A549 (cell line): ENCODE data around the gene SEZ6L2. TPM values are rescaled to one million over a fixed set of nuclear protein-coding genes. Genes with fewer than 3 reads are reported as not detected.

Source experiments
- ATAC-seq, 2 experiments: fragments of 200-7000 bp in 1 of 2; fragments of >200 bp in 1 of 2; cut with Nextera tagmentation in 1 of 2; cut with Tn5 transposase in 1 of 2; 3 replicates each; pipeline versions ENCODE4 v1.8.0 to v1.9.1; 2018 to 2020; ENCODE audit warnings: mild to moderate bottlenecking in 1 of 2, moderate library complexity in 1 of 2
- CTCF ChIA-PET: fragments of 300-600 bp; sonication (Branson Sonifier 250); formaldehyde crosslinking; extraction: SDS; loops from one replicate; lab custom pipeline; 2021; ENCODE audit warnings: antibody characterized with exemption, inconsistent platforms; lab: Yijun Ruan, JAX
- POLR2A ChIA-PET: fragments of 350-600 bp; formaldehyde crosslinking; extraction: SDS; loops from one replicate; lab custom pipeline; 2021; ENCODE audit warnings: antibody characterized with exemption, inconsistent platforms; lab: Yijun Ruan, JAX
- DNase-seq, 2 experiments: peaks; one replicate each; pipeline versions ENCODE4 v3.0.0 to v3.0.0-alpha.2; 2011 to 2016; ENCODE audit warnings: low read depth in 1 of 2, low spot score in 1 of 2
- FAIRE-seq: peaks from 2 replicates; lab custom pipeline; 2011; peaks lifted over from hg19 to GRCh38; lab: Jason Lieb, UNC
- H3K27ac ChIP-seq, 2 experiments: fragments of >200 bp; sonication (Bioruptor Twin); formaldehyde crosslinking; 3 replicates each; pipeline ENCODE4 v1.5.1; 2016 to 2017
- H3K4me1 ChIP-seq: fragments of >200 bp; sonication (Bioruptor Twin); formaldehyde crosslinking; 3 replicates; pipeline ENCODE4 v1.6.1; 2016
- H3K4me2 ChIP-seq: fragments of >200 bp; sonication (Bioruptor Twin); formaldehyde crosslinking; 3 replicates; pipeline ENCODE4 v1.6.1; 2016
- H3K4me3 ChIP-seq: fragments of >200 bp; sonication (Bioruptor Twin); formaldehyde crosslinking; 3 replicates; pipeline ENCODE4 v1.5.1; 2016
- H3K9me3 ChIP-seq: fragments of >200 bp; sonication (Bioruptor Twin); formaldehyde crosslinking; 3 replicates; pipeline ENCODE4 v1.6.1; 2016
- BCL3 ChIP-seq: fragments of >200 bp; sonication (Bioruptor Twin); formaldehyde crosslinking; IDR thresholded peaks from 3 replicates; pipeline ENCODE4 v1.6.1; 2016
- BHLHE40 ChIP-seq: IDR thresholded peaks from 2 replicates; pipeline ENCODE4 v1.6.1; 2012; ENCODE audit warnings: low read depth, low read length, inconsistent platforms
- CBX2 ChIP-seq: fragments of 200-600 bp; sonication (generic); IDR thresholded peaks from 2 replicates; pipeline ENCODE4 v1.6.1; 2016; ENCODE audit warnings: low read depth, mild to moderate bottlenecking, borderline replicate concordance
- CHD4 ChIP-seq: fragments of 200-600 bp; sonication (generic); IDR thresholded peaks from 2 replicates; pipeline ENCODE4 v1.6.1; 2016; ENCODE audit warnings: antibody characterized with exemption, mild to moderate bottlenecking, borderline replicate concordance
- CTCF ChIP-seq: fragments of >200 bp; sonication (Bioruptor Twin); formaldehyde crosslinking; IDR thresholded peaks from 3 replicates; pipeline ENCODE4 v1.5.1; 2016
- E2F6 ChIP-seq: IDR thresholded peaks from 2 replicates; pipeline ENCODE4 v1.6.1; 2012; ENCODE audit warnings: low read depth, borderline replicate concordance
- EHF ChIP-seq: fragments of 250-450 bp; sonication (Bioruptor Pico); IDR thresholded peaks from 2 replicates; pipeline ENCODE4 v1.5.0; 2020; ENCODE audit warnings: mild to moderate bottlenecking
- EHMT2 ChIP-seq: fragments of 200-600 bp; sonication (generic); IDR thresholded peaks from 2 replicates; pipeline ENCODE4 v1.6.1; 2016; ENCODE audit warnings: antibody characterized with exemption, low read depth, mild to moderate bottlenecking, moderate library complexity
- FOSL2 ChIP-seq, 2 experiments: fragments of 450-650 bp in 1 of 2; fragments of >200 bp in 1 of 2; sonication (Bioruptor Twin) in 1 of 2; formaldehyde crosslinking; IDR thresholded peaks; 2 replicates each; pipeline versions ENCODE4 v1.5.0 to v1.6.1; 2016 to 2020; ENCODE audit warnings: mild to moderate bottlenecking in 1 of 2, moderate library complexity in 1 of 2
- FOXS1 ChIP-seq: fragments of 250-450 bp; sonication (Bioruptor Pico); IDR thresholded peaks from 2 replicates; pipeline ENCODE4 v1.5.0; 2020; ENCODE audit warnings: mild to moderate bottlenecking, moderate library complexity
- GATA3 ChIP-seq: IDR thresholded peaks from 2 replicates; pipeline ENCODE4 v1.6.1; 2012; ENCODE audit warnings: borderline replicate concordance
- HEYL ChIP-seq: fragments of 250-450 bp; sonication (Bioruptor Pico); IDR thresholded peaks from 2 replicates; pipeline ENCODE4 v1.8.0; 2021; ENCODE audit warnings: mild to moderate bottlenecking, moderate library complexity
- HMGXB4 ChIP-seq: fragments of 250-450 bp; sonication (Bioruptor Pico); IDR thresholded peaks from 2 replicates; pipeline ENCODE4 v1.5.0; 2021; ENCODE audit warnings: mild to moderate bottlenecking, moderate library complexity, borderline replicate concordance
- HOXA7 ChIP-seq: fragments of 250-450 bp; sonication (Bioruptor Pico); IDR thresholded peaks from 2 replicates; pipeline ENCODE4 v1.5.0; 2020; ENCODE audit warnings: mild to moderate bottlenecking, moderate library complexity
- HOXB5 ChIP-seq: fragments of 250-450 bp; sonication (Bioruptor Pico); IDR thresholded peaks from 2 replicates; pipeline ENCODE4 v1.5.0; 2020; ENCODE audit warnings: mild to moderate bottlenecking, moderate library complexity
- JUN ChIP-seq, 2 experiments: fragments of >200 bp; sonication (Bioruptor Twin); formaldehyde crosslinking; IDR thresholded peaks; 2 replicates in 1 of 2; 3 replicates in 1 of 2; pipeline ENCODE4 v1.6.1; 2016 to 2017
- JUNB ChIP-seq: fragments of >200 bp; sonication (Bioruptor Twin); formaldehyde crosslinking; IDR thresholded peaks from 2 replicates; pipeline ENCODE4 v1.6.1; 2016
- MAFK ChIP-seq: fragments of 450-650 bp; IDR thresholded peaks from 2 replicates; pipeline ENCODE4 v1.6.1; 2014; ENCODE audit not compliant: partially characterized antibody
- MAX ChIP-seq: IDR thresholded peaks from 2 replicates; pipeline ENCODE4 v1.6.1; 2012
- MYC ChIP-seq: IDR thresholded peaks from 2 replicates; pipeline ENCODE4 v1.6.1; 2012; ENCODE audit warnings: mild to moderate bottlenecking, inconsistent platforms, low read length, improper control_type of control experiment, borderline replicate concordance
- NR3C1 ChIP-seq: fragments of >200 bp; sonication (Bioruptor Twin); formaldehyde crosslinking; IDR thresholded peaks from 3 replicates; pipeline ENCODE4 v1.6.1; 2017
- POLR2A ChIP-seq: IDR thresholded peaks from 2 replicates; pipeline ENCODE4 v1.6.1; 2012; ENCODE audit warnings: mild to moderate bottlenecking, low read length
- RFX5 ChIP-seq: fragments of 450-650 bp; IDR thresholded peaks from 2 replicates; pipeline ENCODE4 v1.7.1; 2014; ENCODE audit warnings: antibody characterized with exemption, mild to moderate bottlenecking, moderate library complexity
- RNF2 ChIP-seq: fragments of 200-600 bp; sonication (generic); IDR thresholded peaks from 2 replicates; pipeline ENCODE4 v1.6.1; 2016; ENCODE audit warnings: low read depth, mild to moderate bottlenecking, antibody characterized with exemption, moderate library complexity, borderline replicate concordance
- WGBS: methylation state at CpG from one replicate; pipeline ENCODE4 v1.1.6; 2017; ENCODE audit errors: missing lambda C conversion rate; 5-methylcytosine and 5-hydroxymethylcytosine counted together
- polyA plus RNA-seq, 4 experiments: library from polyadenylated mRNA; depleted of rRNA in 3 of 4; stranded (reverse); fragments of >200 nt; fragmentation: RNase III in 1 of 4; extraction: RNeasy Plus Mini Kit Qiagen cat#74134 plus additional on column Dnase treatment in 1 of 4; gene quantifications; 2 replicates in 3 of 4; 3 replicates in 1 of 4; pipeline ENCODE4 v1.2.3, GENCODE V29; 2011 to 2017

SEZ6L2 gene
- polyA plus RNA-seq, 2 of the 4 experiments (the other 2 are of a cell fraction): 4.3 to 11.4 TPM

GRCh38 chr16:29826342-29826695, 73.0 kb downstream of the SEZ6L2 start:
- FAIRE-seq (no peak), DNase-seq (no peak), ATAC-seq (no peak)
- Histone ChIP-seq H3K27ac (peak overlapping the region; percentile 92 to 93), H3K4me1 (peaks cover 89% of the 10 kb centered on the region), H3K9me3 (no peaks in the 10 kb centered on the region), H3K4me2 (peak overlapping the region; percentile 87), H3K4me3 (no peak overlapping the region)
- 86% methylated on average over 8 of the region's 8 CpGs for WGBS
- ChIA-PET CTCF (interaction anchor here (0.6 to 24.4 kb wide), 9 partner anchors 10 to 871 kb away, joined by 3 to 568 read pairs (median 4); partner anchors contain the start of genes PAGR1 and TLCD3B), POLR2A (interaction anchor here (0.6 to 0.7 kb wide), 2 partner anchors 20 to 222 kb away, joined by 4 read pairs; partner anchors contain the start of gene MAZ)
- TF ChIP-seq CHD4: no peak
- TF ChIP-seq RFX5: no peak
- TF ChIP-seq GATA3: no peak
- no peak for TF ChIP-seq BCL3
- TF ChIP-seq NR3C1: no peak
- TF ChIP-seq RNF2: no peak
- TF ChIP-seq POLR2A: no peak
- no peak for TF ChIP-seq JUN (IDR thresholded peaks at IDR 0.05)
- no peak for TF ChIP-seq E2F6
- no peak for TF ChIP-seq EHMT2
- TF ChIP-seq HEYL: no peak
- no peak for TF ChIP-seq CBX2
- no peak for TF ChIP-seq HOXA7 (CRISPR knock-in tag)
- TF ChIP-seq MYC: no peak
- no peak for TF ChIP-seq BHLHE40

- peak overlapping the region; percentile 17 for H3K4me3 ChIP-seq
- 42% methylated on average over 9 of the region's 10 CpGs for WGBS
- H3K27ac ChIP-seq: peak overlapping the region; percentile 92 to 93
- FAIRE-seq (no peak), DNase-seq (peak; percentile 78), ATAC-seq (peak; percentile 15 to 56; a peak in 3 of 6 replicates)
- TF ChIP-seq JUN (IDR thresholded peaks at IDR 0.05) (peak in 1 of 2 experiments; percentile 39; a peak in 3 of 5 replicates), HOXA7 (CRISPR knock-in tag) (0 out of 2 replicates have a peak, but pooled peaks have one; percentile 24), CTCF (no peak), EHF (CRISPR knock-in tag) (peak; percentile 31; the same call in 1 of the 2 replicates), MAFK (peak; percentile 62), GATA3 (peak; percentile 50; the same call in 1 of the 2 replicates), HOXB5 (CRISPR knock-in tag) (0 out of 2 replicates have a peak, but pooled peaks have one; percentile 14), FOXS1 (0 out of 2 replicates have a peak, but pooled peaks have one; percentile 32), MAX (peak; percentile 60), HMGXB4 (CRISPR knock-in tag) (no peak), NR3C1 (no peak), JUNB (peak; percentile 55), FOSL2 (IDR thresholded peaks at IDR 0.05) (peak; percentile 50; the same call in 1 of the 2 replicates), FOSL2 (CRISPR knock-in tag; IDR thresholded peaks at IDR 0.05) (peak; percentile 75)
- CTCF ChIA-PET: interaction anchor here (1.5 to 24.4 kb wide), 5 partner anchors 9 to 195 kb away, joined by 3 to 568 read pairs (median 7); partner anchors contain the start of gene PAGR1
- POLR2A ChIA-PET: interaction anchor here (0.6 to 1.1 kb wide), 2 partner anchors 14 to 35 kb away, joined by 4 to 6 read pairs; partner anchors contain the start of gene KIF22
- H3K4me2 ChIP-seq: peak overlapping the region; percentile 87
- H3K9me3 ChIP-seq: no peaks in the 10 kb centered on the region
- peaks cover 90% of the 10 kb centered on the region for H3K4me1 ChIP-seq
These were observed 74.0 kb downstream of the SEZ6L2 start for GRCh38 chr16:29825145-29826044.
